H1 (cell line): ENCODE measurements around the gene GALNT9. TPM values are rescaled to one million over a fixed set of nuclear protein-coding genes. Genes with fewer than 3 reads are reported as not detected.

ENCODE experiments used
- CTCF ChIA-PET: fragments of 300-600 bp; sonication (Branson Sonifier 250); formaldehyde crosslinking; loops from one replicate; lab custom pipeline; 2021; ENCODE audit not compliant: partially characterized antibody; lab: Charles Lee
- POLR2A ChIA-PET: fragments of 300-600 bp; sonication (Branson Sonifier 250); formaldehyde crosslinking; loops from one replicate; lab custom pipeline; 2021; ENCODE audit warnings: inconsistent platforms; ENCODE audit not compliant: partially characterized antibody; lab: Charles Lee
- DNase-seq, 2 experiments: peaks; one replicate each; pipeline versions ENCODE4 v3.0.0 to v3.0.0-alpha.2; 2010 to 2022; ENCODE audit warnings: low spot score in 2 of 2, low read depth in 1 of 2, mixed read lengths in 1 of 2
- FAIRE-seq: peaks from 2 replicates; lab custom pipeline; 2011; peaks lifted over from hg19 to GRCh38; lab: Jason Lieb, UNC
- H2AFZ ChIP-seq: 2 replicates; pipeline ENCODE4 v1.8.1; 2012; ENCODE audit warnings: low read length, inconsistent platforms
- H2AK5ac ChIP-seq: 2 replicates; pipeline ENCODE4 v1.6.1; 2013; ENCODE audit warnings: low read depth, low read length
- H2BK120ac ChIP-seq: replicated peaks from 2 replicates; pipeline ENCODE3; 2013; ENCODE audit warnings: low read depth, low read length, inconsistent platforms
- H2BK12ac ChIP-seq: 2 replicates; pipeline ENCODE4 v1.6.1; 2013; ENCODE audit warnings: low read depth, low read length
- H2BK15ac ChIP-seq: 2 replicates; pipeline ENCODE4 v1.6.1; 2013; ENCODE audit warnings: low read length
- H2BK20ac ChIP-seq: 2 replicates; pipeline ENCODE4 v1.6.1; 2013; ENCODE audit warnings: low read length
- H2BK5ac ChIP-seq: 2 replicates; pipeline ENCODE4 v1.6.1; 2013; ENCODE audit warnings: low read depth, low read length
- H3K14ac ChIP-seq: 2 replicates; pipeline ENCODE4 v1.6.1; 2013; ENCODE audit warnings: inconsistent platforms; ENCODE audit not compliant: insufficient read length
- H3K18ac ChIP-seq: 2 replicates; pipeline ENCODE4 v1.6.1; 2013; ENCODE audit warnings: low read length; ENCODE audit errors: extremely low read depth
- H3K23ac ChIP-seq: 2 replicates; pipeline ENCODE4 v1.6.1; 2013; ENCODE audit warnings: inconsistent platforms; ENCODE audit not compliant: insufficient read length
- H3K23me2 ChIP-seq: 2 replicates; pipeline ENCODE4 v1.6.1; 2013; ENCODE audit warnings: low read depth, low read length
- H3K27ac ChIP-seq: 2 replicates; pipeline ENCODE4 v1.6.1; 2011; ENCODE audit warnings: low read depth, low read length, inconsistent platforms
- H3K27me3 ChIP-seq, 4 experiments: replicated peaks in 1 of 4; 1 replicate in 1 of 4; 2 replicates in 3 of 4; pipeline versions ENCODE4 v1.6.1 to v1.8.1; 2011 to 2013; ENCODE audit warnings: low read length in 3 of 4, mild to moderate bottlenecking in 3 of 4, inconsistent platforms in 2 of 4, mixed read lengths in 2 of 4, moderate library complexity in 1 of 4; ENCODE audit not compliant: control insufficient read depth in 3 of 4, insufficient read depth in 3 of 4; ENCODE audit errors: extremely low read depth in 1 of 4
- H3K36me3 ChIP-seq, 4 experiments: 2 replicates each; pipeline versions ENCODE4 v1.6.1 to v1.8.1; 2011 to 2013; ENCODE audit warnings: mild to moderate bottlenecking in 4 of 4, low read length in 3 of 4, moderate library complexity in 2 of 4, control low read depth in 1 of 4, inconsistent platforms in 1 of 4; ENCODE audit not compliant: insufficient read depth in 4 of 4, control insufficient read depth in 2 of 4
- H3K4ac ChIP-seq: replicated peaks from 2 replicates; pipeline ENCODE3; 2013; ENCODE audit warnings: low read length, low read depth, mixed read lengths, inconsistent platforms; ENCODE audit not compliant: insufficient read length
- H3K4me1 ChIP-seq, 4 experiments: replicated peaks in 1 of 4; 1 replicate in 1 of 4; 2 replicates in 3 of 4; pipeline versions ENCODE4 v1.6.1 to v1.8.1; 2011 to 2013; ENCODE audit warnings: low read length in 3 of 4, inconsistent platforms in 2 of 4, mixed read lengths in 1 of 4; ENCODE audit not compliant: insufficient read depth in 4 of 4, control insufficient read depth in 3 of 4
- H3K4me2 ChIP-seq, 2 experiments: 2 replicates each; pipeline versions ENCODE4 v1.6.1 to v1.8.1; 2011 to 2013; ENCODE audit warnings: low read depth in 2 of 2, low read length in 2 of 2, control low read depth in 1 of 2, inconsistent platforms in 1 of 2, mild to moderate bottlenecking in 1 of 2; ENCODE audit not compliant: insufficient read depth in 1 of 2
- H3K4me3 ChIP-seq, 4 experiments: fragments of 200-600, 300-600 bp in 1 of 4; sonication (generic), shearing (Covaris generic), sonication (Bioruptor Twin) in 1 of 4; 2 replicates each; pipeline versions ENCODE4 v1.5.1 to v1.8.1; 2011 to 2016; ENCODE audit warnings: low read length in 4 of 4, low read depth in 3 of 4, control low read depth in 2 of 4, inconsistent platforms in 2 of 4, mild to moderate bottlenecking in 2 of 4, mixed read lengths in 1 of 4, moderate library complexity in 1 of 4; ENCODE audit not compliant: insufficient read depth in 2 of 4; ENCODE audit errors: extremely low read depth in 1 of 4
- H3K56ac ChIP-seq: replicated peaks from 2 replicates; pipeline ENCODE3; 2013; ENCODE audit warnings: low read depth, mild to moderate bottlenecking, mixed read lengths, low read length, inconsistent platforms; ENCODE audit not compliant: insufficient read length
- H3K79me1 ChIP-seq: 2 replicates; pipeline ENCODE4 v1.6.1; 2013; ENCODE audit warnings: low read depth, low read length, control low read depth
- H3K79me2 ChIP-seq, 2 experiments: 2 replicates each; pipeline versions ENCODE4 v1.6.1 to v1.8.1; 2012 to 2013; ENCODE audit warnings: low read length in 2 of 2, mild to moderate bottlenecking in 2 of 2, inconsistent platforms in 1 of 2; ENCODE audit not compliant: insufficient read depth in 2 of 2, control insufficient read depth in 1 of 2
- H3K9ac ChIP-seq, 4 experiments: replicated peaks in 1 of 4; 1 replicate in 1 of 4; 2 replicates in 3 of 4; pipeline versions ENCODE4 v1.6.1 to v1.8.1; 2011 to 2013; ENCODE audit warnings: low read depth in 3 of 4, low read length in 3 of 4, control low read depth in 2 of 4, mild to moderate bottlenecking in 2 of 4, moderate library complexity in 2 of 4, inconsistent platforms in 1 of 4; ENCODE audit errors: extremely low read depth in 1 of 4
- H3K9me3 ChIP-seq, 2 experiments: 2 replicates each; pipeline versions ENCODE4 v1.6.1 to v1.8.1; 2012 to 2013; ENCODE audit warnings: mild to moderate bottlenecking in 2 of 2, moderate library complexity in 2 of 2, control low read depth in 1 of 2, inconsistent platforms in 1 of 2, low read depth in 1 of 2, low read length in 1 of 2, mixed read lengths in 1 of 2; ENCODE audit not compliant: insufficient read depth in 2 of 2
- H4K20me1 ChIP-seq, 2 experiments: replicated peaks in 1 of 2; 2 replicates each; pipeline versions ENCODE3 to v1.8.1; 2011 to 2013; ENCODE audit warnings: inconsistent platforms in 2 of 2, low read length in 2 of 2, mild to moderate bottlenecking in 1 of 2; ENCODE audit not compliant: insufficient read depth in 2 of 2, control insufficient read depth in 1 of 2
- H4K5ac ChIP-seq: 2 replicates; pipeline ENCODE4 v1.6.1; 2013; ENCODE audit warnings: low read length, low read depth, mixed read lengths, inconsistent platforms; ENCODE audit not compliant: insufficient read length
- H4K8ac ChIP-seq: 2 replicates; pipeline ENCODE4 v1.8.0; 2013; ENCODE audit warnings: mild to moderate bottlenecking, moderate library complexity, low read length, inconsistent platforms; ENCODE audit not compliant: insufficient read depth; ENCODE audit errors: extremely low read depth
- H4K91ac ChIP-seq: replicated peaks from 2 replicates; pipeline ENCODE3; 2013; ENCODE audit warnings: low read length, mixed read lengths, inconsistent platforms; ENCODE audit not compliant: insufficient read length
- CHD2 ChIP-seq: IDR thresholded peaks from 2 replicates; pipeline ENCODE4 v1.6.1; 2012; ENCODE audit warnings: low read length, improper control_type of control experiment
- SIRT6 ChIP-seq: IDR thresholded peaks from one replicate; pipeline ENCODE4 v1.7.1; 2012; ENCODE audit warnings: low read length, inconsistent platforms
- TCF12 ChIP-seq: IDR thresholded peaks from 2 replicates; pipeline ENCODE4 v1.6.1; 2011; ENCODE audit warnings: low read depth, mild to moderate bottlenecking, low read length
- WGBS, 2 experiments: shearing (Covaris generic) in 1 of 2; methylation state at CpG; one replicate each; pipeline versions ENCODE4 v1.1.6 to v1.1.7; 2013 to 2015; ENCODE audit warnings: low lambda C conversion rate in 2 of 2, mixed read lengths in 2 of 2, inconsistent platforms in 1 of 2, low coverage in 1 of 2, missing lambda C conversion rate in 1 of 2; ENCODE audit not compliant: insufficient replicate concordance in 2 of 2, insufficient coverage in 1 of 2, insufficient read length in 1 of 2; ENCODE audit errors: extremely low coverage in 1 of 2, missing lambda C conversion rate in 1 of 2; 5-methylcytosine and 5-hydroxymethylcytosine counted together
- polyA plus RNA-seq, 7 experiments: library from polyadenylated mRNA; depleted of rRNA in 3 of 7; stranded (reverse) in 5 of 7; unstranded in 2 of 7; fragments of >200 nt in 5 of 7; fragments of 200-250 nt in 2 of 7; gene quantifications; 1 replicate in 5 of 7; 2 replicates in 1 of 7; 4 replicates in 1 of 7; pipeline versions ENCODE4 v1.2.1 to v1.2.3, GENCODE V29; 2011 to 2013; ENCODE audit warnings: missing spikeins in 2 of 7, mixed read lengths in 2 of 7
- total RNA-seq: library from RNA; stranded (reverse); fragmentation: NEBNext Ultra II Directional; extraction: Animal tissue kit (Norgen Biotek cat#: 25700); gene quantifications from 2 replicates; pipeline ENCODE4 v1.2.1, GENCODE V29; 2021

Gene GALNT9
- total and polyA plus RNA-seq, 2 of the 8 experiments (the other 6 are each of a cell fraction or from before 2014, with no cell fraction given) = 2.0 to 3.6 TPM

DNA sequence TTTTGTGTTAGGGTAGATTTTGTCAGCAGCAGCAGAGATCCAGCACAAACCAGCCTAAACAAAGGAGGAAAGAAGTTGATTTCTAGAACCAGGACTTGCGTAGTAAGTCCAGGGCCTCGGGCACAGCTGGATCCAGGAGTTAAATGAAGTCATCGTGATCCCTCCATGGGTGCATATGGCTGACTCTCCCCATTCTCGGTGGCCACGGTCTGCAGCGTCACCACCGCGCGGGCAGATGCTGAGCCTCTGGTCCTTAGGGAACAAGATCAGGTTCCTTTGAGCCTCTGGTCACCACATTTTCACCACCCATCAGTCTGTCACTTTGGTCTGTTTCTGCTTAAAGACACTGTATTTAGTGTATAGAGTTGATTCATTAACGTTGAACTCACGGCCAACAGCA lies 14.8 kb upstream of the GALNT9 start:
- Histone ChIP-seq H3K23ac (no peak overlapping the region), H3K14ac (no peak overlapping the region), H3K79me2 (no peaks in the 10 kb centered on the region), H3K9me3 (no peaks in the 10 kb centered on the region; a peak in 1 of 4 replicates), H4K5ac (no peak overlapping the region), H3K4me2 (no peak overlapping the region), H3K56ac (no peak overlapping the region), H3K18ac (no peak overlapping the region), H3K4me3 (no peak overlapping the region), H4K20me1 (peaks cover 0 to 6% of the 10 kb centered on the region in 2 experiments), H3K36me3 (no peaks in the 10 kb centered on the region), H2BK5ac (no peak overlapping the region), H2BK120ac (no peak overlapping the region), H3K4ac (no peak overlapping the region), H3K27ac (no peak overlapping the region), H3K79me1 (no peaks in the 10 kb centered on the region), H2BK20ac (no peak overlapping the region), H2BK12ac (0 out of 2 replicates have a peak overlapping the region, but pooled peaks have one; percentile 27), H3K23me2 (peaks cover 5% of the 10 kb centered on the region), H3K9ac (no peak overlapping the region), H2BK15ac (no peak overlapping the region), H2AK5ac (no peak overlapping the region), H2AFZ (no peak overlapping the region), H3K27me3 (peaks cover 1 to 13% (median 10%) of the 10 kb centered on the region in 4 experiments), H3K4me1 (peaks cover 0 to 2% (median 2%) of the 10 kb centered on the region in 4 experiments; a peak in 3 of 7 replicates), H4K8ac (no peak overlapping the region), H4K91ac (no peak overlapping the region)
- ChIA-PET POLR2A (no interaction called here), CTCF (interaction anchor here (0.8 to 4.9 kb wide), 8 partner anchors 12 to 190 kb away, joined by 3 to 30 read pairs (median 13); no protein-coding TSS in a partner anchor)
- WGBS, 2 experiments = 96% methylated on average over 11 of the region's 11 CpGs; no CpG with 5 or more reads in 1 of the 2 experiments
- no peak for DNase-seq
- TF ChIP-seq SIRT6 (no peak), TCF12 (no peak), CHD2 (no peak)
- FAIRE-seq = no peak
